Heart right ventricle (tissue), 16 donors: Measurements from ENCODE around the gene ADD2. TPM values are rescaled to one million over a fixed set of nuclear protein-coding genes. Genes with fewer than 3 reads are reported as not detected.

Experiments used
- ATAC-seq, 8 donors: fragments of 200-7000 bp; cut with Tn5 transposase; one replicate each; pipeline ENCODE4 v1.9.1; 2020; ENCODE audit warnings: mild to moderate bottlenecking in 8 of 8, moderate library complexity in 8 of 8, moderate number of reproducible peaks in 1 of 8
- DNase-seq, 2 donors: peaks; one replicate each; pipeline ENCODE4 v3.0.0-alpha.2; 2020
- H3K27ac ChIP-seq, 10 donors: fragments of 200-600 bp; sonication (generic) in 2 of 10; one replicate each; pipeline versions ENCODE4 v1.5.0 to v1.8.0; 2020 to 2022; ENCODE audit warnings: mild to moderate bottlenecking in 3 of 10
- H3K27me3 ChIP-seq, 7 donors: fragments of 200-600 bp; one replicate each; pipeline ENCODE4 v1.8.0; 2021 to 2022; ENCODE audit warnings: mild to moderate bottlenecking in 2 of 7
- H3K36me3 ChIP-seq, 9 donors: fragments of 200-600 bp; sonication (generic) in 1 of 9; one replicate each; pipeline versions ENCODE4 v1.5.0 to v1.8.0; 2020 to 2022; ENCODE audit warnings: mild to moderate bottlenecking in 2 of 9
- H3K4me1 ChIP-seq, 9 donors: fragments of 200-600 bp; sonication (generic) in 1 of 9; one replicate each; pipeline versions ENCODE4 v1.5.0 to v1.8.0; 2020 to 2022; ENCODE audit warnings: mild to moderate bottlenecking in 4 of 9
- H3K4me3 ChIP-seq, 10 donors: fragments of 200-600 bp; sonication (generic) in 2 of 10; one replicate each; pipeline versions ENCODE4 v1.5.0 to v1.8.0; 2020 to 2022; ENCODE audit warnings: mild to moderate bottlenecking in 7 of 10, moderate library complexity in 2 of 10
- H3K9me3 ChIP-seq, 11 donors: fragments of 200-600 bp in 10 of 11; sonication (generic) in 2 of 11; one replicate each; pipeline versions ENCODE4 v1.5.0 to v1.8.0; 2013 to 2022; ENCODE audit warnings: mild to moderate bottlenecking in 2 of 11, control low read depth in 1 of 11, moderate library complexity in 1 of 11
- CTCF ChIP-seq, 9 donors: fragments of 200-600 bp; sonication (generic) in 2 of 9; IDR thresholded peaks; one replicate each; pipeline versions ENCODE4 v1.5.0 to v1.8.0; 2021 to 2022; ENCODE audit warnings: antibody characterized with exemption in 9 of 9, mild to moderate bottlenecking in 5 of 9, moderate library complexity in 1 of 9
- WGBS, 2 donors: extraction: QIAGEN DNeasy Blood & Tissue Kit; methylation state at CpG; one replicate each; pipeline ENCODE4 v1.1.7; 2013; ENCODE audit warnings: inconsistent platforms in 1 of 2; 5-methylcytosine and 5-hydroxymethylcytosine counted together
- intact Hi-C, 10 donors: fragments of 100-400 bp; cut with DNase I; formaldehyde crosslinking; loops; one replicate each; pipeline versions ENCODE4 v1.11.1 to v1.14.2; 2022
- polyA plus RNA-seq, 2 donors: library from polyadenylated mRNA; stranded (reverse); fragments of 200-250 nt; gene quantifications; one replicate each; pipeline ENCODE4 v1.2.3, GENCODE V29; 2013
- total RNA-seq, 10 donors: library from RNA; stranded (reverse); fragmentation: NEBNext Ultra II Directional in 3 of 10; extraction: Animal tissue kit (Norgen Biotek cat#: 25700) in 3 of 10; gene quantifications; one replicate each; pipeline versions ENCODE4 v1.2.1 to v1.2.4, GENCODE V29; 2021 to 2023
- donor health status: Arrhythmogenic right ventricular cardiomyopathy.
- donor health status: ischemic (EF 13 %, LVEDD 7.1; RV severe dilation, severe dysfunction).
- donor health status: healthy with polysubstance abuse.
- donor health status: DM: no; HTN: yes; CAD: no.
- donor health status: DM: no; HTN: no; CAD: no.
- donor health status: ischemic (EF 25% LVEDD 6.9; RV normal size, moderate dysfunction).
- donor health status: ischemic (EF 25% LVEDD 5.7; RV mildly dilated, moderate dysfunction).
- donor health status: healthy.
- donor health status: DM: yes; HTN: yes; CAD: no.
- donor health status: Ischemic cardiomyopathy.
- donor health status: ischemic (EF 35%, LVEDD 5.7; RV mildly dilated, moderate dysfunction).
- donor health status: nonischemic (EF 11% LVEDD 7.7; RV severe dilation, severe dysfunction).
- donor health status: DM: yes; HTN: yes; CAD: no.
- donor health status: PGD.
- donor health status: ischemic (EF 29% LVEDD 5.4; RV normal size, mild dysfunction).
- donor health status: nonischemic (EF 23%, LVEDD 6.1; RV moderate dilation, normal function).

ADD2 gene
- total and polyA plus RNA-seq, 12 donors: 0.16 to 5.7 (median 2.2) TPM

DNA sequence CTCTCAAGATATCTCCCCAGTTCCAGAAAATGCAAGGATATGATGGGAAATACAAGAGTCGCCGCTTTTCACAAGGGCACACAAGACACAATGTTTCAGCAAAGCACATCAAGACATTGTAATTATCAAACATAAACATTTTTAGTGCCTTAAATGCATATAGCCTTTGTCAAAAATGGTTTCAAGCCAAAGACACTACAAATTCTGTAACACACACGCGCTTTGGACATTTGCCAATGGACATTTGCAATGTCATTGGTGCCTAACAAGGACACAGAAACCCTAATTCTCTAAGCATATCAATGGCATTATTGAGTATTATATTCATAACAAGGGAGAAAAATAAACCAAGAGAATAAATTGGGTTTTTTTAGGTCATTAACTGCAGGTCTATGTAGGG lies 16.1 kb downstream of the ADD2 start:
- 52 to 75% methylated on average over 4 of the region's 4 CpGs for WGBS, 2 donors
- no peaks in the 10 kb centered on the region for H3K9me3 ChIP-seq
- TF ChIP-seq CTCF (IDR thresholded peaks at IDR 0.05): no peak
- intact Hi-C loops: no loop called here
- H3K4me3 ChIP-seq: no peak overlapping the region
- no peaks in the 10 kb centered on the region for H3K4me1 ChIP-seq
- H3K36me3 ChIP-seq: no peaks in the 10 kb centered on the region
- ATAC-seq (no peak), DNase-seq (no peak)
- no peak overlapping the region for H3K27ac ChIP-seq
- peaks cover 0 to 29% (median 8%) of the 10 kb centered on the region in 7 donors for H3K27me3 ChIP-seq

DNA sequence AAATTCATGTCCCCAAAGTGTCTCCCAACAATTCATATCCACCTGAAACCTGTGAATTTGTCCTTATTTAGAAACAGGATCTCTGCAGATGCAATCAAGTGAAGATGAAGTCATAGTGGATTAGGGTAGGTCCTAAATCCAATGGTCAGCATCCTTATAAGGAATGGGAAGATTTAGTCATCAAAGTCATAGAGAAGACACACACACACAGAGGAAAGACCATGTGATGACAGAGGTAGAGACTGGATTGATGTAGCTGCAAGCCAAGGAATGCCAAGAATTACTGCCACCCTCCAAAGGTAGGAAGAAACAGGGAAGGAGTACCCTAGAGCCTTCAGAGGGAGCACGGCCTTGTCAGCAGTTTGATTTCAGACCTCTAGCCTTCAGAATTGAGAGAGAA lies 17.7 kb downstream of the ADD2 start:
- no peak for TF ChIP-seq CTCF (IDR thresholded peaks at IDR 0.05)
- 73 to 89% methylated on average over 1 of the region's 1 CpG for WGBS, 2 donors
- DNase-seq (no peak), ATAC-seq (no peak)
- no peaks in the 10 kb centered on the region for H3K4me1 ChIP-seq
- H3K4me3 ChIP-seq: no peak overlapping the region
- intact Hi-C loops: no loop called here
- H3K36me3 ChIP-seq: no peaks in the 10 kb centered on the region
- H3K27me3 ChIP-seq: peaks cover 0 to 16% (median 0%) of the 10 kb centered on the region in 7 donors
- no peaks in the 10 kb centered on the region for H3K9me3 ChIP-seq
- no peak overlapping the region for H3K27ac ChIP-seq

- ATAC-seq (no peak), DNase-seq (no peak)
- WGBS, 2 donors: 57 to 63% methylated on average over 1 of the region's 1 CpG
- H3K4me1 ChIP-seq: no peaks in the 10 kb centered on the region
- no peak overlapping the region for H3K27ac ChIP-seq
- intact Hi-C loops: no loop called here
- H3K27me3 ChIP-seq: peaks cover 0 to 9% (median 0%) of the 10 kb centered on the region in 7 donors
- H3K36me3 ChIP-seq: no peaks in the 10 kb centered on the region
- no peak for TF ChIP-seq CTCF (IDR thresholded peaks at IDR 0.05)
- no peaks in the 10 kb centered on the region for H3K9me3 ChIP-seq
- no peak overlapping the region for H3K4me3 ChIP-seq
Observed at GRCh38 chr2:70748002-70748784, 19.8 kb downstream of the ADD2 start.

GRCh38 chr2:70747284-70747683 lies 20.7 kb downstream of the ADD2 start:
- Histone ChIP-seq H3K27me3 (peaks cover 0 to 9% (median 0%) of the 10 kb centered on the region in 7 donors), H3K4me1 (no peaks in the 10 kb centered on the region), H3K27ac (no peak overlapping the region), H3K4me3 (no peak overlapping the region), H3K36me3 (no peaks in the 10 kb centered on the region), H3K9me3 (no peaks in the 10 kb centered on the region)
- no peak for DNase-seq
- 98 to 100% methylated on average over 3 of the region's 3 CpGs for WGBS, 2 donors
- no peak for ATAC-seq
- no peak for TF ChIP-seq CTCF (IDR thresholded peaks at IDR 0.05)
- intact Hi-C loops: no loop called here
